GM19395 (cell line): ENCODE results near the gene ZNF738.
"Not testable (repeated sequence)": the region's sequence is repeated elsewhere in the genome, so short reads cannot be mapped to it uniquely, and the experiment has no call there.

Experiments used
- ATAC-seq: cut with Tn5 transposase; IDR thresholded peaks from one replicate; pipeline ENCODE4 v1.9.1; 2021; ENCODE audit warnings: mild to moderate bottlenecking, moderate library complexity; ENCODE audit not compliant: unreplicated experiment

ZNF738 gene

DNA sequence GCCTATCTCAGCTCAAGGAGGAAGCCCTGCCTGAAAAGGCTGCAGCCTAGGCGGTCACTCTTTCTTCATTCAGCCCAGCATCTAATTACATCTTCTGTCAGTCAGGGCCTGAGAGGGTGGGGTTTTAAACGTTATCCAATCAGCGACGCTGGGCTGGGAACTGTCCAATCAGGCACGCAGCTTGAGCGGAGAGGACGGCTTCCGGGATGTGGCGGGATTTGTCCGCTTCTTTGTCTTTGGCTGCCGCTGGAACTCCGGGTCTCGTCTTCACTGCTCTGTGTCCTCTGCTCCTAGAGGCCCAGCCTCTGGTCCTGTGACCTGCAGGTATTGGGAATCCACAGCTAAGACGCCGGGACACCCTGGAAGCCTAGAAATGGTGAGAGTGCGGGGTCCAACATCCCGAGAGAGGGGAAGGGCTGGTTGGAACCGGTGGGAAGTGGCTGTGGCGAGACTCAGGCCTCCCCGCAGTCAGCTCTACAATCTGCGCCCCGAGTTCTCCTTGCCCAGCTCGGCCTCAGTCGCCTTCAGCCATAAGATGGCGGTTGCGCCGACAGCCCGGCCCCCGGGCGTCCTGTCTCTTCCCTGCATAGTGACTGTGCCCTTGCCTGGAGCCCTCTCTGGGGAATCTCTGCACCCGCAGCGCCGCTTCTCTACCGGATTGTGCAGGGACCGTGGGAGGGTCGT, at the start of gene ZNF738:
ZNF738 (plus strand) TSS at position 233 of the 684 bp plus-strand sequence; CDS start at position 374, 141 bp downstream.
- peak; percentile 97 for ATAC-seq

- ATAC-seq, result not testable (repeated sequence)
These were observed 46.0 kb upstream of the ZNF738 start for GRCh38 chr19:21312807-21313206.

DNA sequence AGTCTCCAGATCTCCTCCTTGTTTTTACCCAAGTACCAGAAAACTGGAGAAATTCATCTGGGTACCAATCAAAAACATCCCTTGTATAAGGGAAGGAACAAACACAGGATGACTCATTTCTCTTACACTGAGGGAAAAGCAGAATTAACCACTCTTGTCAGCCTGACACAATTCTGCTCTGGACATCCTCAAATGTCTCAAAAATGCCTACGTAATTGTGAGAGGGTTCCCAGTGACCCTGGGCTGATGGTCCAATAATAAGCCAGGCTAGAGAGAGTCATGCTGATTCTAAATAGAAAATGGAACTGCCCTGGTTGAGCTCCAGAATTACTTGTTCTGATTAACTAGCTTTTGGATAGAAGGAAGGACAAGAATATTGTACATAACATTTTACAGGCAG, 44.1 kb upstream of the ZNF738 start:
- ATAC-seq, result no peak

DNA sequence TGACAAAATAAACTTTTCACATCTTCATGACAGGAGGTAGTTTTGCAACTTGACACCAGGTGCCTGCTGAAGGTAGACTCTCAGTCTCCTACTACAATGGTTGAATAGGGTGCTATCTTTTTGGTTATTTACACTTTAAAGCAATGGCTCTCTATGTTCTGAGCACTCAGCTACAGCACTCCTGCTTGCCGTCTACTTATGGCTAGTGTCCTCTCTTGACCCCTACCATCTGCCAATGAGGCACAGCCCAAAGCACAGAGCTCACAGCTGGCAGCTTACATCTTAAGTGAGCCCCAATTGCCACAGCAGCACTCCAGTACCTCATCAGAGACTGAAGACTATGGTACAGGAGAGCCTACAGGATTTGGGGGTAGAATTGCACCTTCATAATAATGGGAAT, 41.0 kb upstream of the ZNF738 start:
- ATAC-seq, result no peak

GRCh38 chr19:21321134-21321533, 37.7 kb upstream of the ZNF738 start:
- no peak for ATAC-seq

DNA sequence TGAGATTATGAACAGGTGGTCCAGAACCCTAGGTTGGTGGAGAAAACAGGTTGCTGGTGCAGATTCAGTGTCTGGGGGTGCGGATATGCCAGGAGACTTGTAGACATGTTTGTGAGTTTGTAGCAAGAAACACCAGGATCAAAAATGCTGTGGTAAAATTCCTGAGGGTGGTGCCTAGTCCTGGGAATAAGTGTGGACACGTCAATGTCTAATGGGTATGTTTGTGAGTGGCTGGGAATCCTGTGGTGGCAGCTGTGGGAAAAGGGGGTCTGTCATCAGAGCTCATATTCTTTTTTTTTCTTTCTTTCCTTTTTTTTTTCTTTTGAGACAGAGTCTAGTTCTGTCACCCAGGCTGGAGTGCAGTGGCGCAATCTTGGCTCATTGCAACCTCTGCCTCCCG, 36.8 kb upstream of the ZNF738 start:
- ATAC-seq, result no peak

- ATAC-seq, result no peak
These were observed 36.3 kb upstream of the ZNF738 start for GRCh38 chr19:21322528-21322927.

- ATAC-seq, result no peak
These were observed 35.8 kb upstream of the ZNF738 start for GRCh38 chr19:21323000-21323399.

GRCh38 chr19:21326169-21326568, 32.6 kb upstream of the ZNF738 start:
- no peak for ATAC-seq

DNA sequence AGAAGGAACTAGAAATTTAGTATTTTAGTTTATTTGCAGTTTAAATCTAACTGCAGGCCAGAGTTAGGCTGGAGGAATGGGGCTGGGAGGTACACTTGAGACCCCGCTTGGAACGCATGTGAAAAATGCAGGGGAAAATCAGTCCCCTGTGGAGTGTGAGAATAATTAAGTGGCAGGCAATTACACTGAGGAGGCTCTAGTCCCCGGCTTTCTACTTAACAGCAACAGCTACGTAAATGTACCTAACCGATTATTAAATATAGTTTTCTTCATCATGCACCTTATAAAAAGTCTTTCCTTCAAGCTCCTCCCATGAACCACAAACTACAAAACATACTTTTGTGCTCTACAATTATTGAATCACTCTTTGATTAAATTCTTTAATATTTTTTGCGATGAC, 30.4 kb upstream of the ZNF738 start:
- no peak for ATAC-seq

DNA sequence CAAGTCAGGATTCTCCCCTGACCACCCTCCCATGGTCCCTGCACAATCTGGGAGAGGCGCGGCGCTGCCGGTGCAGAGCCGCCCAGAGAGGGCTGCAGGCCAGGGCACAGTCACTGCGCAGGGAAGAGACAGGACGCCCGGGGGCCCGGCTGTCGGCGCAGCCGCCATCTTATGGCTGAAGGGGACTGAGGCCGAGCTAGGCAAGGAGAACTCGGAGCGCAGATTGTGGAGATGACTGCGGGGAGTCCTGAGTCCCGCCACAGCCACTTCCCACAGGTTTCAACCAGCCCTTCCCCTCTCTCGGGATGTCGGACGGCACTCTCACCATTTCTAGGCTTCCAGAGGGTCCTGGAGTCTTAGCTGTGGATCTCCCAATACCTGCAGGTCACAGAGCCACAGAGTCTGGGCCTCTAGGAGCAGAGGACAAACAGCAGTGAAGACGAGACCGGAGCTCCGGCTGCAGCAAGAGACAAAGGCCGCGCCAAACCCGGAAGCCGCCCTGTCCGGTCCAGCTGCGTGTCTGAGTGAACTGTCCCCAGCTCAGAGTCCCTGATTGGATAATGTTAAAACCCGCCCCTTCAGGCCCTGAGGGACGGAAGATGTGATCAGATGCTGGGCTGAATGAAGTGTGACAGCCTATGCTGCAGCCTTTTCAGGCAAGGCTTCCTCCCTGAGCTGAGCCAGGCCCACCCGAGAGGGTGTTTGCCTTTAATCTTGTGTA, 29.8 kb upstream of the ZNF738 start, which contains the start of gene ZNF708:
ZNF708 (minus strand) TSS at position 526 of the 721 bp plus-strand sequence; CDS start at position 328, 198 bp downstream.
- ATAC-seq, result peak; percentile 99

DNA sequence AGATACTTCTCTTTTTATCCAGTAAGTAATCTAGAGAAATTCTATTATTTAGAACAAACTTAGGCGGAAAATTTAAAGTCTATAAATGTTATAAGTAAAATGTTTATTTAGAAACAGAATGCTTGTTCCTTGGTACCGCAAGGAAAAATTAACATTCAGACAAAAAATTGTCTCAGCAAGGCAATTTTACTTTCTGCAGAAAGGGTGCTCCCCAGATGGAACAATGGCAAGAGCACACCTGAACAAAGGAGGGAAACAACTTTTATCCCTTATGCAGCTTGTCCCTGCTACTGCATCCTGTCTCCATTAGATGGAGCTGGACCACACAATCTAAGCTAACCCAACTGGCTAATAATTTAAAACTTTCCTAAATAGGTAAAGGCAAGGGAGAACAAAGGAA, 23.1 kb upstream of the ZNF738 start:
- no peak for ATAC-seq

- not testable (repeated sequence) for ATAC-seq
These were observed 14.0 kb upstream of the ZNF738 start for GRCh38 chr19:21344841-21345240.

GRCh38 chr19:21352830-21353229, 6.0 kb upstream of the ZNF738 start:
- no peak for ATAC-seq

GRCh38 chr19:21362291-21362690, 3.5 kb downstream of the ZNF738 start:
- ATAC-seq, result no peak

GRCh38 chr19:21383980-21384582, 25.3 kb downstream of the ZNF738 start:
- ATAC-seq, result no peak

DNA sequence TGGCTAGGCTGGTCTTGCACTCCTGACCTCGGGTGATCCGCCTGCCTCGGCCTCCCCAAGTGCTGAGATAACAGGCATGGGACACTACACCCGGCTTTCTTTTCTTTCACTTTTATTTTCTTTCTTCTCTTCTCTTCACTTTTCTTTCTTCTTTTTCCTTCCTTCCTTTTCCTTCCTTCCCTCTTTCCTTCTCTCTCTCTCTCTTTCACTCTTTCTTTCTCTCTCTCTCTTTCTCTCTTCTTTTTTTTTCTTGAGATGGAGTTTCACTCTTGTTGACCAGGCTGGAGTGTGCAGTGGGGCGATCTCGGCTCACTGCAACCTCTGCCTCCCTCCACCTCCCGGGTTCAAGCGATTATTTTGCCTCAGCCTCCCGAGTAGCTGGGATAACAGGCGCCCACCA, 37.3 kb downstream of the ZNF738 start:
- ATAC-seq, result no peak

- ATAC-seq, result peak; percentile 99
These were observed 38.2 kb downstream of the ZNF738 start, which contains the start of gene ZNF493 for GRCh38 chr19:21396893-21397572. Gene ZNF493, plus strand, starts transcription at chr19:21397133. Its CDS starts 105 bp downstream, at chr19:21397238.

- ATAC-seq, result no peak
These were observed 40.1 kb downstream of the ZNF738 start for GRCh38 chr19:21398851-21399250.

GRCh38 chr19:21402303-21402985, 43.6 kb downstream of the ZNF738 start:
- no peak for ATAC-seq

GRCh38 chr19:21410166-21410565, 51.4 kb downstream of the ZNF738 start:
- ATAC-seq, result no peak
